Right atrium auricular region (tissue), 2 donors: ENCODE measurements around the gene UPF1. TPM values are rescaled to one million over a fixed set of nuclear protein-coding genes. Genes with fewer than 3 reads are reported as not detected.

Experiments used
- DNase-seq: peaks from one replicate; pipeline ENCODE4 v3.0.0-alpha.2; 2019; ENCODE audit warnings: low spot score
- H3K27ac ChIP-seq, 2 donors: fragments of 200-600 bp; sonication (generic); 1 replicate in 1 of 2; 2 replicates in 1 of 2; pipeline ENCODE4 v1.5.1; 2016 to 2019
- H3K27me3 ChIP-seq, 2 donors: fragments of 200-600 bp; sonication (generic); one replicate each; pipeline versions ENCODE4 v1.5.1 to v1.6.0; 2017 to 2019
- H3K36me3 ChIP-seq: fragments of 200-600 bp; sonication (generic); one replicate; pipeline ENCODE4 v1.5.1; 2016
- H3K4me1 ChIP-seq, 2 donors: fragments of 200-600 bp; sonication (generic); one replicate each; pipeline versions ENCODE4 v1.5.1 to v1.6.0; 2017 to 2019
- H3K4me3 ChIP-seq, 2 donors: fragments of 200-600 bp; sonication (generic); 1 replicate in 1 of 2; 2 replicates in 1 of 2; pipeline ENCODE4 v1.5.1; 2017 to 2019; ENCODE audit warnings: mild to moderate bottlenecking in 1 of 2, moderate library complexity in 1 of 2
- H3K9me3 ChIP-seq, 2 donors: fragments of 200-600 bp; sonication (generic); one replicate each; pipeline ENCODE4 v1.5.1; 2019
- total RNA-seq, 2 donors: library from RNA; depleted of rRNA; stranded (reverse); fragments of >200 nt; gene quantifications; one replicate each; pipeline ENCODE4 v1.1.0, GENCODE V29; 2016
- TF ChIP-seq, protein P1 (sequence below), 2 donors: fragments of 200-600 bp; sonication (generic); IDR thresholded peaks; one replicate each; pipeline ENCODE4 v1.5.1; 2019; ENCODE audit warnings: antibody characterized with exemption in 2 of 2

Gene UPF1
- total RNA-seq, 2 donors from 2014 or later: 27.6 to 61.5 TPM

- Histone ChIP-seq H3K27ac (no peak overlapping the region), H3K9me3 (no peaks in the 10 kb centered on the region), H3K27me3 (peaks cover 41 to 46% of the 10 kb centered on the region in 2 donors), H3K4me3 (peak overlapping the region in 1 of 2 donors; percentile 41), H3K36me3 (no peaks in the 10 kb centered on the region), H3K4me1 (peaks cover 0 to 59% of the 10 kb centered on the region in 2 donors)
- DNase-seq: no peak
- TF ChIP-seq, protein P1, sequence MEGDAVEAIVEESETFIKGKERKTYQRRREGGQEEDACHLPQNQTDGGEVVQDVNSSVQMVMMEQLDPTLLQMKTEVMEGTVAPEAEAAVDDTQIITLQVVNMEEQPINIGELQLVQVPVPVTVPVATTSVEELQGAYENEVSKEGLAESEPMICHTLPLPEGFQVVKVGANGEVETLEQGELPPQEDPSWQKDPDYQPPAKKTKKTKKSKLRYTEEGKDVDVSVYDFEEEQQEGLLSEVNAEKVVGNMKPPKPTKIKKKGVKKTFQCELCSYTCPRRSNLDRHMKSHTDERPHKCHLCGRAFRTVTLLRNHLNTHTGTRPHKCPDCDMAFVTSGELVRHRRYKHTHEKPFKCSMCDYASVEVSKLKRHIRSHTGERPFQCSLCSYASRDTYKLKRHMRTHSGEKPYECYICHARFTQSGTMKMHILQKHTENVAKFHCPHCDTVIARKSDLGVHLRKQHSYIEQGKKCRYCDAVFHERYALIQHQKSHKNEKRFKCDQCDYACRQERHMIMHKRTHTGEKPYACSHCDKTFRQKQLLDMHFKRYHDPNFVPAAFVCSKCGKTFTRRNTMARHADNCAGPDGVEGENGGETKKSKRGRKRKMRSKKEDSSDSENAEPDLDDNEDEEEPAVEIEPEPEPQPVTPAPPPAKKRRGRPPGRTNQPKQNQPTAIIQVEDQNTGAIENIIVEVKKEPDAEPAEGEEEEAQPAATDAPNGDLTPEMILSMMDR (IDR thresholded peaks at IDR 0.05): no peak
Observed at GRCh38 chr19:18788529-18789421, 43.0 kb upstream of the UPF1 start.

DNA sequence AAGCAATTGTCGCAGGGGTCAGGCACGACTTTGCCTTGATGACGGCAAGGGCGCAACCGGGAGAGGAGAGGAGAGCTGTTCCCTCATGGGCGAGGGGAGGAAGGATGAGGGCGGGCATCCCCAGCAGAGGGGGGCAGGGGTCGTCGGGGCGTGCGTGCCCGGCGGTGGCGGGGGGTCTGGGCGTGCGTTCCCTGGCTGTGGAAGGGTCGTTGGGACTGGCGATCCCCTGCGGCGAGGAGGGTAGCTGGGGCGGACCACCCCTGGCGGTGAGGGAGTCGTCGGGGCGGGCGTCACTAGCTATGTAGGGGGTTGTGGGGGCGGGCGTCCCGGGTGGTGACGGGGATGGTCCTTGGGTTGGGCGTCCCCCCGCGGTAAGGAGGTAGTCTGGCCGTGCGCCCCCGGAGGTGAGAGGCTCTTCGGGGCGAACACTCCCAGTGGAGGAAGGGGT lies 42.3 kb upstream of the UPF1 start:
- no peak for DNase-seq
- TF ChIP-seq, protein P1 (IDR thresholded peaks at IDR 0.05): no peak
- Histone ChIP-seq H3K4me3 (peak overlapping the region in 1 of 2 donors; percentile 41), H3K4me1 (peaks cover 0 to 59% of the 10 kb centered on the region in 2 donors), H3K36me3 (no peaks in the 10 kb centered on the region), H3K27me3 (peaks cover 41 to 46% of the 10 kb centered on the region in 2 donors), H3K9me3 (no peaks in the 10 kb centered on the region), H3K27ac (no peak overlapping the region)

GRCh38 chr19:18789883-18790565 lies 41.7 kb upstream of the UPF1 start:
- DNase-seq: no peak
- H3K4me3 ChIP-seq: peak overlapping the region in 1 of 2 donors; percentile 41
- peaks cover 41 to 46% of the 10 kb centered on the region in 2 donors for H3K27me3 ChIP-seq
- no peaks in the 10 kb centered on the region for H3K36me3 ChIP-seq
- H3K4me1 ChIP-seq: peaks cover 0 to 59% of the 10 kb centered on the region in 2 donors
- H3K9me3 ChIP-seq: no peaks in the 10 kb centered on the region
- TF ChIP-seq, protein P1 (IDR thresholded peaks at IDR 0.05): no peak
- H3K27ac ChIP-seq: no peak overlapping the region

GRCh38 chr19:18790566-18791314 lies 41.0 kb upstream of the UPF1 start, which contains the start of gene COMP:
Gene COMP (minus strand): TSS chr19:18791305. CDS start chr19:18791269, 36 bp downstream.
- H3K27ac ChIP-seq: no peak within 1 kb of the TSS
- peak within 1 kb of the TSS in 1 of 2 donors; percentile 41 for H3K4me3 ChIP-seq
- H3K9me3 ChIP-seq: no peaks in the 10 kb centered on the region
- no peaks in the 10 kb centered on the region for H3K36me3 ChIP-seq
- TF ChIP-seq, protein P1 (IDR thresholded peaks at IDR 0.05): no peak
- H3K27me3 ChIP-seq: peaks cover 41 to 46% of the 10 kb centered on the region in 2 donors
- DNase-seq: no peak
- peaks cover 0 to 57% of the 10 kb centered on the region in 2 donors for H3K4me1 ChIP-seq

DNA sequence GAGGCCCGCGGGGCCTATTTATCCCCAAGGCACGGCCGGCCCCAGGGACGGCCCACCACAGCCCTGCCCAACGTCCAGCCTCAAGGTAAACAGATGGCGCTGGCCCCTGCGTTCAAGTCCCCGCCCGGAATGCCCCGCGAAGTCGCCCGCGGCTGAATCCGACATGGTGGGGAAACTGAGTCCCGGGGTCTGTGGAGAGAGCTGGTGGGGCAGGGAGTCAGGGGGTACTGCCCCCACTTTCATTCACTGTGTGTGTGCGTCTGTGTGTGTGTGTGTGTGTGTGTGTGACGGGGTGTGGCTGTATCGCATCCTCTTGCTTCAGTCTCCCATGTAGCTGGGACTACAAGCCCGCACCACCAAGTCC lies 40.5 kb upstream of the UPF1 start:
- no peak for DNase-seq
- no peak overlapping the region for H3K27ac ChIP-seq
- H3K36me3 ChIP-seq: no peaks in the 10 kb centered on the region
- peaks cover 0 to 52% of the 10 kb centered on the region in 2 donors for H3K4me1 ChIP-seq
- TF ChIP-seq, protein P1 (IDR thresholded peaks at IDR 0.05): no peak
- H3K9me3 ChIP-seq: no peaks in the 10 kb centered on the region
- peak overlapping the region in 1 of 2 donors; percentile 41 for H3K4me3 ChIP-seq
- peaks cover 41 to 46% of the 10 kb centered on the region in 2 donors for H3K27me3 ChIP-seq
